MCF 10A (cell line): ENCODE data around the gene ASAP2. TPM values are rescaled to one million over a fixed set of nuclear protein-coding genes. Genes with fewer than 3 reads are reported as not detected.

Source experiments
- BruUV-seq: library from RNA; stranded (reverse); fragments of 400-500 nt; replicated peaks from 2 replicates; lab custom pipeline; 2021; lab: Mats Ljungman, UMichigan
- CTCF ChIA-PET: fragments of 300-600 bp; sonication (Branson Sonifier 250); formaldehyde crosslinking; extraction: SDS; loops from one replicate; lab custom pipeline; 2021; ENCODE audit warnings: antibody characterized with exemption, inconsistent platforms; lab: Yijun Ruan, JAX
- POLR2A ChIA-PET: fragments of 300-600, 350-650 bp; sonication (Branson Sonifier 250); formaldehyde crosslinking; extraction: SDS; loops from one replicate; lab custom pipeline; 2020; ENCODE audit warnings: antibody characterized with exemption, inconsistent platforms; lab: Yijun Ruan, JAX
- DNase-seq: peaks from one replicate; pipeline ENCODE4 v3.0.0-alpha.2; 2018; ENCODE audit not compliant: unreplicated experiment
- H3K27ac Mint-ChIP-seq: one replicate; pipeline ENCODE4 v1.8.0; 2022; ENCODE audit warnings: mild to moderate bottlenecking, low read depth, mixed read lengths; ENCODE audit not compliant: unreplicated experiment
- H3K27me3 Mint-ChIP-seq: one replicate; pipeline ENCODE4 v1.8.0; 2022; ENCODE audit warnings: mixed read lengths; ENCODE audit not compliant: insufficient read depth, unreplicated experiment
- H3K36me3 Mint-ChIP-seq: one replicate; pipeline ENCODE4 v1.8.0; 2022; ENCODE audit warnings: mild to moderate bottlenecking, moderate library complexity, mixed read lengths; ENCODE audit not compliant: insufficient read depth, unreplicated experiment
- H3K4me1 Mint-ChIP-seq: one replicate; pipeline ENCODE4 v1.8.0; 2022; ENCODE audit warnings: mixed read lengths; ENCODE audit not compliant: insufficient read depth, unreplicated experiment
- H3K4me3 Mint-ChIP-seq: one replicate; pipeline ENCODE4 v1.8.0; 2022; ENCODE audit warnings: mild to moderate bottlenecking, moderate library complexity, mixed read lengths; ENCODE audit not compliant: unreplicated experiment
- H3K9me3 Mint-ChIP-seq: one replicate; pipeline ENCODE4 v1.8.0; 2022; ENCODE audit warnings: mixed read lengths; ENCODE audit not compliant: unreplicated experiment
- CTCF ChIP-seq: fragments of 200-600 bp; IDR thresholded peaks from one replicate; pipeline ENCODE4 v1.8.0; 2022; ENCODE audit warnings: antibody characterized with exemption, mild to moderate bottlenecking; ENCODE audit not compliant: unreplicated experiment
- intact Hi-C: fragments of 100-400 bp; cut with micrococcal nuclease; formaldehyde crosslinking; loops from 2 replicates; pipeline ENCODE4 v1.14.1; 2022
- total RNA-seq: library from RNA; stranded (reverse); gene quantifications from 2 replicates; pipeline ENCODE4 v1.2.3, GENCODE V29; 2022

The ASAP2 gene
- total RNA-seq, 1 experiment from 2014 or later, result 80.8 TPM

- H3K9me3 Mint-ChIP-seq, result no peaks in the 10 kb centered on the region
- peak; percentile 34 for DNase-seq
- H3K4me1 Mint-ChIP-seq, result peaks cover 10% of the 10 kb centered on the region
- ChIA-PET CTCF (interaction anchor here (1.0 to 5.1 kb wide), 3 partner anchors 26 to 125 kb away, joined by 3 to 54 read pairs (median 25); no protein-coding TSS in a partner anchor), POLR2A (interaction anchor here (0.7 to 6.9 kb wide), 19 partner anchors 8 to 216 kb away, joined by 3 to 66 read pairs (median 4); partner anchors contain the start of gene ITGB1BP1)
- TF ChIP-seq CTCF, result no peak
- peaks cover 22% of the 10 kb centered on the region for H3K36me3 Mint-ChIP-seq
- intact Hi-C loops, result loop anchor here (1.0 to 5.0 kb wide), 4 partner anchors 45 to 126 kb away; no protein-coding TSS in a partner anchor
- H3K27me3 Mint-ChIP-seq, result no peaks in the 10 kb centered on the region
- H3K4me3 Mint-ChIP-seq, result peak overlapping the region; percentile 81
- peak overlapping the region; percentile 69 for H3K27ac Mint-ChIP-seq
- no TSS peak for BruUV-seq
Measured at GRCh38 chr2:9206991-9207640, 504 bp downstream of the ASAP2 start.

- Mint-ChIP-seq H3K27ac (peak overlapping the region; percentile 69), H3K9me3 (no peaks in the 10 kb centered on the region), H3K36me3 (peaks cover 23% of the 10 kb centered on the region), H3K4me3 (peak overlapping the region; percentile 81), H3K4me1 (peaks cover 11% of the 10 kb centered on the region), H3K27me3 (no peaks in the 10 kb centered on the region)
- intact Hi-C loops, result loop anchor here (1.0 to 5.0 kb wide), 3 partner anchors 28 to 103 kb away; no protein-coding TSS in a partner anchor
- POLR2A ChIA-PET, result interaction anchor here (0.7 to 6.9 kb wide), 26 partner anchors 8 to 391 kb away, joined by 3 to 66 read pairs (median 6); partner anchors contain the start of gene ITGB1BP1
- CTCF ChIA-PET, result interaction anchor here (0.7 to 5.1 kb wide), 7 partner anchors 10 to 339 kb away, joined by 3 to 54 read pairs (median 3); no protein-coding TSS in a partner anchor
- no peak for TF ChIP-seq CTCF
- TSS peak; percentile 39 for BruUV-seq
- peak; percentile 48 for DNase-seq
Measured at GRCh38 chr2:9207641-9208311, 1.2 kb downstream of the ASAP2 start.

- CTCF ChIA-PET, result interaction anchor here (0.6 to 5.1 kb wide), 13 partner anchors 8 to 125 kb away, joined by 3 to 54 read pairs (median 3); no protein-coding TSS in a partner anchor
- no peaks in the 10 kb centered on the region for H3K27me3 Mint-ChIP-seq
- BruUV-seq, result no TSS peak
- POLR2A ChIA-PET, result interaction anchor here (0.6 to 6.9 kb wide), 24 partner anchors 9 to 592 kb away, joined by 3 to 66 read pairs (median 7); partner anchors contain the start of genes CPSF3 and ITGB1BP1
- DNase-seq, result no peak
- no peak for TF ChIP-seq CTCF
- intact Hi-C loops, result loop anchor here (1.0 to 5.0 kb wide), 2 partner anchors 26 to 43 kb away; no protein-coding TSS in a partner anchor
- H3K4me3 Mint-ChIP-seq, result peak overlapping the region; percentile 81
- H3K4me1 Mint-ChIP-seq, result peaks cover 19% of the 10 kb centered on the region
- no peaks in the 10 kb centered on the region for H3K9me3 Mint-ChIP-seq
- H3K36me3 Mint-ChIP-seq, result peaks cover 23% of the 10 kb centered on the region
- no peak overlapping the region for H3K27ac Mint-ChIP-seq
Measured at GRCh38 chr2:9208875-9209274, 2.3 kb downstream of the ASAP2 start.
